ENCODE measurements around the gene HOXD3.

DNA sequence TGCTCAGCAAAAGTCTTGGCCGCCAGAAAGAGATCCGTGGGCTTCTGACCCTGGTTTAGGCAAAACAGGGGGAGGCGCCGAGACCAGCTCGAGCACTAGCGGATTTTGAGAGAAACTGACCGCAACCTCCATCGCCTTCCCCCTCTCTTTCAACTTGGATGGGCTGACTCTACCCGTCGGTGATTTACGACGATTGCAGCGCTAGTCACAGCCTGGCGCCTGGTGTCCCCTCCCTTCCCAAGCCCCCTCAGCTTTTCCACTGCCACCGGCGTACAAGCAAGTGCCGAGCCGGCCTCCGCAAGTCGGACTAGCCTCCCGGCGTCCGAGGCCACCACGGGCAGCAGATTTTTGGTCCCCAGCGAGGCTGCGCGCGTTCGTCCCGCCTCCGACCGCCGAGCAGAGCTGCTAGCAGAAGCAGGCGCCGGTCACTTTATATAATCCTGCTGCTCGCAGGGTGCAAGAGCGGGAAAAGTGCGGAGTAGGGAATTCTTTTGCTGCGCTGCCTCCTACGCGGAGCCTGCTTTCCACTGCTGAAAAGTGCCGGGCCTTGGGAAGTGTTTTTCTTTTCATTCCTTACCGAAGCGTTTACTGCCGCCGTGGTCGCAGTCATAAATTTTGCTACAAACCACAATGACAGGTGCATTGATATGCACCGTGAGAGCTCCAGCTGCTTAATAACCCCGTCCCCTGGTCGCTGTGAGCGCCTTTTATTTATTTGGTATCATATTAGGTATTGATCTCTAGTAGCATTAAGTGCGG lies 7.7 kb downstream of the HOXD3 start:
- TF ChIP-seq, protein P1, sequence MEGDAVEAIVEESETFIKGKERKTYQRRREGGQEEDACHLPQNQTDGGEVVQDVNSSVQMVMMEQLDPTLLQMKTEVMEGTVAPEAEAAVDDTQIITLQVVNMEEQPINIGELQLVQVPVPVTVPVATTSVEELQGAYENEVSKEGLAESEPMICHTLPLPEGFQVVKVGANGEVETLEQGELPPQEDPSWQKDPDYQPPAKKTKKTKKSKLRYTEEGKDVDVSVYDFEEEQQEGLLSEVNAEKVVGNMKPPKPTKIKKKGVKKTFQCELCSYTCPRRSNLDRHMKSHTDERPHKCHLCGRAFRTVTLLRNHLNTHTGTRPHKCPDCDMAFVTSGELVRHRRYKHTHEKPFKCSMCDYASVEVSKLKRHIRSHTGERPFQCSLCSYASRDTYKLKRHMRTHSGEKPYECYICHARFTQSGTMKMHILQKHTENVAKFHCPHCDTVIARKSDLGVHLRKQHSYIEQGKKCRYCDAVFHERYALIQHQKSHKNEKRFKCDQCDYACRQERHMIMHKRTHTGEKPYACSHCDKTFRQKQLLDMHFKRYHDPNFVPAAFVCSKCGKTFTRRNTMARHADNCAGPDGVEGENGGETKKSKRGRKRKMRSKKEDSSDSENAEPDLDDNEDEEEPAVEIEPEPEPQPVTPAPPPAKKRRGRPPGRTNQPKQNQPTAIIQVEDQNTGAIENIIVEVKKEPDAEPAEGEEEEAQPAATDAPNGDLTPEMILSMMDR (conservative IDR thresholded peaks at IDR 0.05; ENCODE audit: low read length): no peak
- no peak for TF ChIP-seq EZH2phosphoT487 (IDR thresholded peaks at IDR 0.05; ENCODE audit: borderline replicate concordance, low read depth, low read length)

Data from OCI-LY7 (cell line).